MCF 10A (cell line): Measurements from ENCODE around the gene MUC5AC. TPM values are rescaled to one million over a fixed set of nuclear protein-coding genes. Genes with fewer than 3 reads are reported as not detected.

Experiments used
- BruUV-seq: library from RNA; stranded (reverse); fragments of 400-500 nt; replicated peaks from 2 replicates; lab custom pipeline; 2021; lab: Mats Ljungman, UMichigan
- CTCF ChIA-PET: fragments of 300-600 bp; sonication (Branson Sonifier 250); formaldehyde crosslinking; extraction: SDS; loops from one replicate; lab custom pipeline; 2021; ENCODE audit warnings: antibody characterized with exemption, inconsistent platforms; lab: Yijun Ruan, JAX
- POLR2A ChIA-PET: fragments of 300-600, 350-650 bp; sonication (Branson Sonifier 250); formaldehyde crosslinking; extraction: SDS; loops from one replicate; lab custom pipeline; 2020; ENCODE audit warnings: antibody characterized with exemption, inconsistent platforms; lab: Yijun Ruan, JAX
- DNase-seq: peaks from one replicate; pipeline ENCODE4 v3.0.0-alpha.2; 2018; ENCODE audit not compliant: unreplicated experiment
- H3K27ac Mint-ChIP-seq: one replicate; pipeline ENCODE4 v1.8.0; 2022; ENCODE audit warnings: mild to moderate bottlenecking, low read depth, mixed read lengths; ENCODE audit not compliant: unreplicated experiment
- H3K27me3 Mint-ChIP-seq: one replicate; pipeline ENCODE4 v1.8.0; 2022; ENCODE audit warnings: mixed read lengths; ENCODE audit not compliant: insufficient read depth, unreplicated experiment
- H3K36me3 Mint-ChIP-seq: one replicate; pipeline ENCODE4 v1.8.0; 2022; ENCODE audit warnings: mild to moderate bottlenecking, moderate library complexity, mixed read lengths; ENCODE audit not compliant: insufficient read depth, unreplicated experiment
- H3K4me1 Mint-ChIP-seq: one replicate; pipeline ENCODE4 v1.8.0; 2022; ENCODE audit warnings: mixed read lengths; ENCODE audit not compliant: insufficient read depth, unreplicated experiment
- H3K4me3 Mint-ChIP-seq: one replicate; pipeline ENCODE4 v1.8.0; 2022; ENCODE audit warnings: mild to moderate bottlenecking, moderate library complexity, mixed read lengths; ENCODE audit not compliant: unreplicated experiment
- H3K9me3 Mint-ChIP-seq: one replicate; pipeline ENCODE4 v1.8.0; 2022; ENCODE audit warnings: mixed read lengths; ENCODE audit not compliant: unreplicated experiment
- intact Hi-C: fragments of 100-400 bp; cut with micrococcal nuclease; formaldehyde crosslinking; loops from 2 replicates; pipeline ENCODE4 v1.14.1; 2022
- total RNA-seq: library from RNA; stranded (reverse); gene quantifications from 2 replicates; pipeline ENCODE4 v1.2.3, GENCODE V29; 2022
- TF ChIP-seq, protein P1 (sequence below): fragments of 200-600 bp; IDR thresholded peaks from one replicate; pipeline ENCODE4 v1.8.0; 2022; ENCODE audit warnings: antibody characterized with exemption, mild to moderate bottlenecking; ENCODE audit not compliant: unreplicated experiment

Gene MUC5AC
- total RNA-seq, 1 experiment from 2014 or later = not detected

- ChIA-PET POLR2A (interaction anchor here (1.2 kb wide), 1 partner anchor 109 kb away, joined by 5 read pairs; the partner anchor contains the start of gene TOLLIP), CTCF (interaction anchor here (0.6 to 1.2 kb wide), 4 partner anchors 63 to 371 kb away, joined by 3 to 7 read pairs (median 4); no protein-coding TSS in a partner anchor)
- Mint-ChIP-seq H3K9me3 (no peaks in the 10 kb centered on the region), H3K36me3 (no peaks in the 10 kb centered on the region), H3K4me3 (no peak overlapping the region), H3K27ac (no peak overlapping the region), H3K27me3 (no peaks in the 10 kb centered on the region), H3K4me1 (no peaks in the 10 kb centered on the region)
- TF ChIP-seq, protein P1, sequence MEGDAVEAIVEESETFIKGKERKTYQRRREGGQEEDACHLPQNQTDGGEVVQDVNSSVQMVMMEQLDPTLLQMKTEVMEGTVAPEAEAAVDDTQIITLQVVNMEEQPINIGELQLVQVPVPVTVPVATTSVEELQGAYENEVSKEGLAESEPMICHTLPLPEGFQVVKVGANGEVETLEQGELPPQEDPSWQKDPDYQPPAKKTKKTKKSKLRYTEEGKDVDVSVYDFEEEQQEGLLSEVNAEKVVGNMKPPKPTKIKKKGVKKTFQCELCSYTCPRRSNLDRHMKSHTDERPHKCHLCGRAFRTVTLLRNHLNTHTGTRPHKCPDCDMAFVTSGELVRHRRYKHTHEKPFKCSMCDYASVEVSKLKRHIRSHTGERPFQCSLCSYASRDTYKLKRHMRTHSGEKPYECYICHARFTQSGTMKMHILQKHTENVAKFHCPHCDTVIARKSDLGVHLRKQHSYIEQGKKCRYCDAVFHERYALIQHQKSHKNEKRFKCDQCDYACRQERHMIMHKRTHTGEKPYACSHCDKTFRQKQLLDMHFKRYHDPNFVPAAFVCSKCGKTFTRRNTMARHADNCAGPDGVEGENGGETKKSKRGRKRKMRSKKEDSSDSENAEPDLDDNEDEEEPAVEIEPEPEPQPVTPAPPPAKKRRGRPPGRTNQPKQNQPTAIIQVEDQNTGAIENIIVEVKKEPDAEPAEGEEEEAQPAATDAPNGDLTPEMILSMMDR = no peak
- BruUV-seq = no TSS peak
- intact Hi-C loops = loop anchor here (5.0 to 10.0 kb wide), 2 partner anchors 85 to 107 kb away; partner anchors contain the start of gene TOLLIP
- DNase-seq = no peak
Measured at GRCh38 chr11:1199751-1200610, 42.2 kb downstream of the MUC5AC start.

GRCh38 chr11:1200611-1201191, 42.9 kb downstream of the MUC5AC start:
- no peak overlapping the region for H3K27ac Mint-ChIP-seq
- H3K4me1 Mint-ChIP-seq = no peaks in the 10 kb centered on the region
- H3K36me3 Mint-ChIP-seq = no peaks in the 10 kb centered on the region
- no peak overlapping the region for H3K4me3 Mint-ChIP-seq
- H3K27me3 Mint-ChIP-seq = no peaks in the 10 kb centered on the region
- CTCF ChIA-PET = interaction anchor here (0.6 to 1.2 kb wide), 3 partner anchors 62 to 370 kb away, joined by 3 to 7 read pairs (median 4); no protein-coding TSS in a partner anchor
- TF ChIP-seq, protein P1 = no peak
- BruUV-seq = no TSS peak
- DNase-seq = no peak
- intact Hi-C loops = loop anchor here (5.0 to 10.0 kb wide), 2 partner anchors 86 to 107 kb away; partner anchors contain the start of gene TOLLIP
- POLR2A ChIA-PET = interaction anchor here (1.2 kb wide), 1 partner anchor 108 kb away, joined by 5 read pairs; the partner anchor contains the start of gene TOLLIP
- no peaks in the 10 kb centered on the region for H3K9me3 Mint-ChIP-seq

DNA sequence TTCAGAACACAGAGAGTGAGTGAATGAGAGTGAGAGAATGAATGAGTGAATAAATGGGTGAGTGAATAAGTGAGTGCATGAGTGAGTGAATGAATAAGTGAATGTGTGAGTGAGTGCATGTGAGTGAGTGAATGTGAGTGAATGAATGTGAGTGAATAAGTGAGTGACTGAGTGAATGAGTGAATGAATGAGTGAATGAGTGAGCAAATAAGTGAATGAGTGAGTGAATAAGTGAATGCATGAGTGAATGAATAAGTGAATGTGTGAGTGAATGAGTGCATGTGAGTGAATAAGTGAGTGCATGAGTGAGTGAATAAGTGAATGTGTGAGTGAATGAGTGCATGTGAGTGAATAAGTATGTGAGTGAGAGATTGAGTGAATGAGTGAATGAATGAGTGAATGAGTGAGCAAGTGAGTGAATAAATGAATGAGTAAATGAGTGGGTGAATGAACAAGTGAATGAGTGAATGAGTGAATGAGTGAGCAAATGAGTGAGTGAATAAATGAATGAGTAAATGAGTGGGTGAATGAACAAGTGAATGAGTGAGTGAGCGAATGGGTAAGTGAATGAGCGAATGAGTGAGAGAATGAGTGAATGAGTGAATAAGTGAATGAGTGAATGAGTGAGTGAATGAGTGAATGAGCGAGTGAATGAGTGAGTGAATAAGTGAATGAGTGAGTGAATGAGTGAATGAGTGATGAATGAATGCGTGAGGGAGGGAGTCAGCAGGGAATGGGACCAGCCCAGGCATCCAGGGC, 43.8 kb downstream of the MUC5AC start:
- no TSS peak for BruUV-seq
- H3K27me3 Mint-ChIP-seq = no peaks in the 10 kb centered on the region
- H3K4me1 Mint-ChIP-seq = no peaks in the 10 kb centered on the region
- no peak for DNase-seq
- H3K4me3 Mint-ChIP-seq = no peak overlapping the region
- CTCF ChIA-PET = interaction anchor here (0.6 to 1.3 kb wide), 4 partner anchors 313 to 778 kb away, joined by 3 to 7 read pairs (median 4); no protein-coding TSS in a partner anchor
- TF ChIP-seq, protein P1 = no peak
- H3K27ac Mint-ChIP-seq = no peak overlapping the region
- no peaks in the 10 kb centered on the region for H3K9me3 Mint-ChIP-seq
- no peaks in the 10 kb centered on the region for H3K36me3 Mint-ChIP-seq
- intact Hi-C loops = loop anchor here (5.0 to 10.0 kb wide), 2 partner anchors 87 to 106 kb away; partner anchors contain the start of gene TOLLIP
- POLR2A ChIA-PET = no interaction called here
